ENCODE results near the gene PPP5C.

DNA sequence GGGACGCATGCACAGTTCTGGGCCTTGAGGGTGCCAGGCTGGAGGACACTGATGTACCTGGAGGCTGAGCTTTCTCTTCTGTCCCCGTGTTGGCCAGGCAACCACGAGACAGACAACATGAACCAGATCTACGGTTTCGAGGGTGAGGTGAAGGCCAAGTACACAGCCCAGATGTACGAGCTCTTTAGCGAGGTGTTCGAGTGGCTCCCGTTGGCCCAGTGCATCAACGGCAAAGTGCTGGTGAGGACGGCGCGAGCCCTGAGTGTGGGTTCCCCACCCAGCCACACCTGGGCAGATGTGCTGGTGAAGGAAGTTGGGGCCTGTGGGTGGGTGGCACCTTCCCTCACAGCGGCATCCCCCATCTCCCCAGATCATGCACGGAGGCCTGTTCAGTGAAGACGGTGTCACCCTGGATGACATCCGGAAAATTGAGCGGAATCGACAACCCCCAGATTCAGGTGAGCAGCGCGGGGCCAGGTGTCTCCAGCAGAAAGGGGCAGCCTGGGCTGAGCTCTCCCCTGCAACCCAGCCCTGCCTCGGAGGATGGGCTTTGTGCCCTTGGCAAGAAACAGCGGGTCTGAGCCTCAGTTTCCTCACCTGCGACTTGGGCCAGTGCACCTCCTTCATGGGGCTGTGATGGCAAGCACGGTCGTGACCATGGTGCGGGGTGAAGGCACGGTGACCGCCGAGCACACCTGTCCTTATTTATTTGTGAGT is 40.3 kb downstream of the PPP5C start:
- TF ChIP-seq, protein P1, sequence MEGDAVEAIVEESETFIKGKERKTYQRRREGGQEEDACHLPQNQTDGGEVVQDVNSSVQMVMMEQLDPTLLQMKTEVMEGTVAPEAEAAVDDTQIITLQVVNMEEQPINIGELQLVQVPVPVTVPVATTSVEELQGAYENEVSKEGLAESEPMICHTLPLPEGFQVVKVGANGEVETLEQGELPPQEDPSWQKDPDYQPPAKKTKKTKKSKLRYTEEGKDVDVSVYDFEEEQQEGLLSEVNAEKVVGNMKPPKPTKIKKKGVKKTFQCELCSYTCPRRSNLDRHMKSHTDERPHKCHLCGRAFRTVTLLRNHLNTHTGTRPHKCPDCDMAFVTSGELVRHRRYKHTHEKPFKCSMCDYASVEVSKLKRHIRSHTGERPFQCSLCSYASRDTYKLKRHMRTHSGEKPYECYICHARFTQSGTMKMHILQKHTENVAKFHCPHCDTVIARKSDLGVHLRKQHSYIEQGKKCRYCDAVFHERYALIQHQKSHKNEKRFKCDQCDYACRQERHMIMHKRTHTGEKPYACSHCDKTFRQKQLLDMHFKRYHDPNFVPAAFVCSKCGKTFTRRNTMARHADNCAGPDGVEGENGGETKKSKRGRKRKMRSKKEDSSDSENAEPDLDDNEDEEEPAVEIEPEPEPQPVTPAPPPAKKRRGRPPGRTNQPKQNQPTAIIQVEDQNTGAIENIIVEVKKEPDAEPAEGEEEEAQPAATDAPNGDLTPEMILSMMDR (conservative IDR thresholded peaks at IDR 0.05), result no peak
- no peak for TF ChIP-seq EZH2 (IDR thresholded peaks at IDR 0.05; ENCODE audit: low read depth)
